ENCODE results near the gene RNU6-9.

GRCh38 chr19:939922-940321 lies 46.6 kb downstream of the RNU6-9 start:
- no peak for TF ChIP-seq CTCF (IDR thresholded peaks at IDR 0.05 in 8 of 11, conservative IDR thresholded peaks at IDR 0.05 in 3 of 11)
- TF ChIP-seq POLR2A (IDR thresholded peaks at IDR 0.05): no peak
- no peak for TF ChIP-seq POLR2AphosphoS5 (IDR thresholded peaks at IDR 0.05)

Data from spleen (tissue), 7 donors.